ENCODE data around the gene ZNF785. TPM values are rescaled to one million over a fixed set of nuclear protein-coding genes. Genes with fewer than 3 reads are reported as not detected.

The ZNF785 gene
- total and polyA plus RNA-seq, 2 of the 13 experiments (the other 11 are each of a cell fraction or from before 2014, with no cell fraction given), result 0.01 TPM; not detected in 1

GRCh38 chr16:30567160-30567990, 18.1 kb downstream of the ZNF785 start (continued):
- TF ChIP-seq ZNF570 (CRISPR knock-in tag; IDR thresholded peaks at IDR 0.05; ENCODE audit: borderline replicate concordance) (no peak), TBL1XR1 (IDR thresholded peaks at IDR 0.05; ENCODE audit: borderline replicate concordance, low read length, partially characterized antibody) (no peak), SMAD1 (CRISPR knock-in tag; IDR thresholded peaks at IDR 0.05; ENCODE audit: borderline replicate concordance, low read depth) (no peak), ZNF652 (CRISPR knock-in tag; IDR thresholded peaks at IDR 0.05; ENCODE audit: borderline replicate concordance, low read depth) (no peak), TP53 (CRISPR knock-in tag; conservative IDR thresholded peaks at IDR 0.05) (no peak), ONECUT2 (CRISPR knock-in tag; IDR thresholded peaks at IDR 0.05) (no peak), ZNF607 (CRISPR knock-in tag; IDR thresholded peaks at IDR 0.05; ENCODE audit: borderline replicate concordance) (no peak), SYNCRIP (IDR thresholded peaks at IDR 0.05; ENCODE audit: insufficient read depth, low read depth, low read length) (no peak), HOXA9 (CRISPR knock-in tag; IDR thresholded peaks at IDR 0.05; ENCODE audit: borderline replicate concordance) (no peak), NR2F2 (IDR thresholded peaks at IDR 0.05; ENCODE audit: borderline replicate concordance, low read depth) (no peak), ZMYM3 (CRISPR knock-in tag; IDR thresholded peaks at IDR 0.05) (0 out of 2 replicates have a peak, but pooled peaks have one; percentile 35), ZNF441 (CRISPR knock-in tag; IDR thresholded peaks at IDR 0.05; ENCODE audit: borderline replicate concordance) (no peak), ZNF609 (CRISPR knock-in tag; IDR thresholded peaks at IDR 0.05; ENCODE audit: borderline replicate concordance) (no peak), ZNF460 (CRISPR knock-in tag; IDR thresholded peaks at IDR 0.05; ENCODE audit: borderline replicate concordance) (peak; percentile 88; the same call in 1 of the 2 replicates), ZNF382 (CRISPR knock-in tag; IDR thresholded peaks at IDR 0.05; ENCODE audit: borderline replicate concordance) (no peak), ERF (CRISPR knock-in tag; IDR thresholded peaks at IDR 0.05) (no peak), TCF7 (IDR thresholded peaks at IDR 0.05; ENCODE audit: low read depth) (no peak), HMG20A (CRISPR knock-in tag; IDR thresholded peaks at IDR 0.05; ENCODE audit: borderline replicate concordance) (no peak), ZNF274 (CRISPR knock-in tag; IDR thresholded peaks at IDR 0.05) (no peak)
- TF ChIP-seq, protein P1, sequence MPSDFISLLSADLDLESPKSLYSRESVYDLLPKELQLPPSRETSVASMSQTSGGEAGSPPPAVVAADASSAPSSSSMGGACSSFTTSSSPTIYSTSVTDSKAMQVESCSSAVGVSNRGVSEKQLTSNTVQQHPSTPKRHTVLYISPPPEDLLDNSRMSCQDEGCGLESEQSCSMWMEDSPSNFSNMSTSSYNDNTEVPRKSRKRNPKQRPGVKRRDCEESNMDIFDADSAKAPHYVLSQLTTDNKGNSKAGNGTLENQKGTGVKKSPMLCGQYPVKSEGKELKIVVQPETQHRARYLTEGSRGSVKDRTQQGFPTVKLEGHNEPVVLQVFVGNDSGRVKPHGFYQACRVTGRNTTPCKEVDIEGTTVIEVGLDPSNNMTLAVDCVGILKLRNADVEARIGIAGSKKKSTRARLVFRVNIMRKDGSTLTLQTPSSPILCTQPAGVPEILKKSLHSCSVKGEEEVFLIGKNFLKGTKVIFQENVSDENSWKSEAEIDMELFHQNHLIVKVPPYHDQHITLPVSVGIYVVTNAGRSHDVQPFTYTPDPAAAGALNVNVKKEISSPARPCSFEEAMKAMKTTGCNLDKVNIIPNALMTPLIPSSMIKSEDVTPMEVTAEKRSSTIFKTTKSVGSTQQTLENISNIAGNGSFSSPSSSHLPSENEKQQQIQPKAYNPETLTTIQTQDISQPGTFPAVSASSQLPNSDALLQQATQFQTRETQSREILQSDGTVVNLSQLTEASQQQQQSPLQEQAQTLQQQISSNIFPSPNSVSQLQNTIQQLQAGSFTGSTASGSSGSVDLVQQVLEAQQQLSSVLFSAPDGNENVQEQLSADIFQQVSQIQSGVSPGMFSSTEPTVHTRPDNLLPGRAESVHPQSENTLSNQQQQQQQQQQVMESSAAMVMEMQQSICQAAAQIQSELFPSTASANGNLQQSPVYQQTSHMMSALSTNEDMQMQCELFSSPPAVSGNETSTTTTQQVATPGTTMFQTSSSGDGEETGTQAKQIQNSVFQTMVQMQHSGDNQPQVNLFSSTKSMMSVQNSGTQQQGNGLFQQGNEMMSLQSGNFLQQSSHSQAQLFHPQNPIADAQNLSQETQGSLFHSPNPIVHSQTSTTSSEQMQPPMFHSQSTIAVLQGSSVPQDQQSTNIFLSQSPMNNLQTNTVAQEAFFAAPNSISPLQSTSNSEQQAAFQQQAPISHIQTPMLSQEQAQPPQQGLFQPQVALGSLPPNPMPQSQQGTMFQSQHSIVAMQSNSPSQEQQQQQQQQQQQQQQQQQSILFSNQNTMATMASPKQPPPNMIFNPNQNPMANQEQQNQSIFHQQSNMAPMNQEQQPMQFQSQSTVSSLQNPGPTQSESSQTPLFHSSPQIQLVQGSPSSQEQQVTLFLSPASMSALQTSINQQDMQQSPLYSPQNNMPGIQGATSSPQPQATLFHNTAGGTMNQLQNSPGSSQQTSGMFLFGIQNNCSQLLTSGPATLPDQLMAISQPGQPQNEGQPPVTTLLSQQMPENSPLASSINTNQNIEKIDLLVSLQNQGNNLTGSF (CRISPR knock-in tag; IDR thresholded peaks at IDR 0.05), result no peak
